Fibroblast of lung (primary cell): ENCODE data around the gene DDRGK1.

Experiments used
- CTCF ChIP-seq, 2 donors: IDR thresholded peaks in 1 of 2; conservative IDR thresholded peaks in 1 of 2; 1 replicate in 1 of 2; 2 replicates in 1 of 2; pipeline ENCODE4 v1.5.1; 2011 to 2012; ENCODE audit warnings: low read length in 2 of 2, control low read depth in 1 of 2, inconsistent platforms in 1 of 2, low read depth in 1 of 2, mild to moderate bottlenecking in 1 of 2
- EZH2 ChIP-seq: IDR thresholded peaks from 2 replicates; pipeline ENCODE4 v1.5.1; 2012; ENCODE audit warnings: low read length, control low read depth, mild to moderate bottlenecking; ENCODE audit errors: missing control alignments

GRCh38 chr20:3164763-3165410 is 39.6 kb downstream of the DDRGK1 start:
- no peak for TF ChIP-seq CTCF (conservative IDR thresholded peaks at IDR 0.05 in 1 of 2, IDR thresholded peaks at IDR 0.05 in 1 of 2; ENCODE audit: low read depth in 1 of 2, low read length in 2 of 2)
- TF ChIP-seq EZH2: no peak
